Measurements from ENCODE around the gene NUP107. TPM values are rescaled to one million over a fixed set of nuclear protein-coding genes. Genes with fewer than 3 reads are reported as not detected.

NUP107 gene
- total and polyA plus RNA-seq, 2 donors (not counting 1 experiment from before 2014, with no cell fraction given): 23.2 to 77.3 TPM

DNA sequence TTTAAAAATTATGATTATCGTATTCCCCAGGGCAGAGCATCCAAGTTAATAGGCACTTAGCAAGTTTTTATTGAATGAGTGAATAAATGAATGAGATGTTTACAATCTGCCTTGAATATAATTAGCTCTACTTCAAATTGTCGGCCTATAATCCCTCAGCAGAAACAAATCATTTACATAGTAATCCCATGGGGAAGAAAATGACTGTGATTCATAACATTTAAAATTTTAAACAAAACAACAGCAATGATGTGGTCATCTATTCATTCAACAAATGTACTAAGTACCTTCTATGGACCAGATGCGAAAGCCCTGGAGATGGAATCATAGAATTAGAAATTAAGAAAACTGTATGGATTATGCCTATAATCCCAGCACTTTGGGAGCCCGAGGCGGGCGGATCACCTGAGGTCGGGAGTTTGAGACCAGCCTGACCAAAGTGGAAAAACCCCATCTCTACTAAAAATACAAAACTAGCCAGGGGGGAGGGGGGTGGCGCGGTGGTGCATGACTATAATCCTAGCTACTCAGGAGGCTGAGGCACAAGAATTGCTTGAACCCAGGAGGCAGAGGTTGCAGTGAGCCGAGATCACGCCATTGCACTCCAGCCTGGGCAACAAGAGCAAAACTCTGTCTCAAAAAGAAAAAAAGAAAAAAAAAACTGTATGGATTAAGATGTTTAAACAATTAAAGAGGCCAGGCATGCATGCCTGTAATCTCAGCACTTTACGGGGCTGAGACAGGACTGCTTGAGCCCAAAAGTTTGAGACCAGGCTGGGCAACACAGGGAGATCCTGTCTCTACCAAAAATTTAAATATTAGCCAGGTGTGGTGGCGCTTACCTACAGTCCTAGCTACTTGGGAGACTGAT is 103.5 kb downstream of the NUP107 start:
- no peaks in the 10 kb centered on the region for H3K27me3 ChIP-seq (replicated peaks in 1 of 4; ENCODE audit: control extremely low read depth in 1 of 4, control insufficient read depth in 3 of 4, insufficient read depth in 4 of 4, low read length in 3 of 4)
- H3K4me3 Mint-ChIP-seq: no peak overlapping the region
- H3K9me3 Mint-ChIP-seq (ENCODE audit: insufficient read depth): no peaks in the 10 kb centered on the region
- H3K36me3 ChIP-seq (replicated peaks in 1 of 2; ENCODE audit: control extremely low read depth in 1 of 2, control insufficient read depth in 1 of 2, extremely low read depth in 1 of 2, insufficient read depth in 2 of 2, low read length in 1 of 2): no peaks in the 10 kb centered on the region
- no peak overlapping the region for H3K27ac Mint-ChIP-seq
- no peak overlapping the region for H3K4me3 ChIP-seq (ENCODE audit: control extremely low read depth in 1 of 5, extremely low read depth in 1 of 5, insufficient read depth in 1 of 5, low read depth in 2 of 5, low read length in 4 of 5)
- H3K9me3 ChIP-seq (ENCODE audit: control extremely low read depth in 1 of 3, control insufficient read depth in 2 of 3, insufficient read depth in 1 of 3, low read length in 2 of 3): no peaks in the 10 kb centered on the region
- H2AFZ ChIP-seq (ENCODE audit: insufficient read depth, low read depth, low read length, poor library complexity, severe bottlenecking): no peak overlapping the region
- no peak for TF ChIP-seq EZH2 (IDR thresholded peaks at IDR 0.05; ENCODE audit: borderline replicate concordance, insufficient read depth, low read depth, low read length, poor library complexity, severe bottlenecking)
- no peak for TF ChIP-seq CTCF (IDR thresholded peaks at IDR 0.05)
- WGBS (ENCODE audit: insufficient coverage): 97% methylated on average over 3 of the region's 13 CpGs
- ChIA-PET POLR2A (interaction anchor here (0.7 kb wide), 1 partner anchor 24 kb away, joined by 10 read pairs; no protein-coding TSS in a partner anchor), CTCF (no interaction called here)
- H4K20me1 ChIP-seq (ENCODE audit: control insufficient read depth, insufficient read depth, low read length, poor library complexity, severe bottlenecking): no peaks in the 10 kb centered on the region
- H3K27ac ChIP-seq (ENCODE audit: low read length in 2 of 2): no peak overlapping the region
- peaks cover 9 to 12% of the 10 kb centered on the region in 2 donors for H3K4me1 ChIP-seq (ENCODE audit: control insufficient read depth in 2 of 2, insufficient read depth in 2 of 2, low read length in 2 of 2)
- no peak overlapping the region for H3K9ac ChIP-seq (ENCODE audit: low read length)
- H3K27me3 Mint-ChIP-seq: no peaks in the 10 kb centered on the region
- ATAC-seq (ENCODE audit: low read depth) (no peak), DNase-seq (no peak)
- H3K79me2 ChIP-seq (ENCODE audit: control insufficient read depth, insufficient read depth, low read length): no peaks in the 10 kb centered on the region
- no peak overlapping the region for H3K4me2 ChIP-seq (replicated peaks; ENCODE audit: low read depth, low read length, poor library complexity, severe bottlenecking)
- H3K4me1 Mint-ChIP-seq: peaks cover 14% of the 10 kb centered on the region
- intact Hi-C loops (cut with micrococcal nuclease): no loop called here

DNA sequence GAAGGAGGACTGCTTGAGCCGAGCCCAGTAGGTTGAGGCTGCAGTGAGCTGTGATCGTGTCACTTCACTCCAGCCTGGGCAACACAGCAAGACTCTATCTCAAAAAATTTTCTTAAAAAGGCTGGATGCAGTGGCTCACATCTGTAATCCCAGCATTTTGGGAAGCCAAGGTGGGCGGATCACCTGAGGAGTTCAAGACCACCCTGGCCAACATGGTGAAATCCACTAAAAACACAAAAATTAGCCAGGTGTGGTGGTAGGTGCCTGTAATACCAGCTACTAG is 104.1 kb downstream of the NUP107 start:
- H3K4me1 Mint-ChIP-seq: peaks cover 13% of the 10 kb centered on the region
- Histone ChIP-seq H3K4me3 (ENCODE audit: control extremely low read depth in 1 of 5, extremely low read depth in 1 of 5, insufficient read depth in 1 of 5, low read depth in 2 of 5, low read length in 4 of 5) (no peak overlapping the region), H3K36me3 (replicated peaks in 1 of 2; ENCODE audit: control extremely low read depth in 1 of 2, control insufficient read depth in 1 of 2, extremely low read depth in 1 of 2, insufficient read depth in 2 of 2, low read length in 1 of 2) (no peaks in the 10 kb centered on the region), H3K9ac (ENCODE audit: low read length) (no peak overlapping the region), H3K4me2 (replicated peaks; ENCODE audit: low read depth, low read length, poor library complexity, severe bottlenecking) (no peak overlapping the region), H3K27me3 (replicated peaks in 1 of 4; ENCODE audit: control extremely low read depth in 1 of 4, control insufficient read depth in 3 of 4, insufficient read depth in 4 of 4, low read length in 3 of 4) (no peaks in the 10 kb centered on the region), H2AFZ (ENCODE audit: insufficient read depth, low read depth, low read length, poor library complexity, severe bottlenecking) (no peak overlapping the region), H3K27ac (ENCODE audit: low read length in 2 of 2) (no peak overlapping the region), H4K20me1 (ENCODE audit: control insufficient read depth, insufficient read depth, low read length, poor library complexity, severe bottlenecking) (no peaks in the 10 kb centered on the region), H3K9me3 (ENCODE audit: control extremely low read depth in 1 of 3, control insufficient read depth in 2 of 3, insufficient read depth in 1 of 3, low read length in 2 of 3) (no peaks in the 10 kb centered on the region), H3K4me1 (ENCODE audit: control insufficient read depth in 2 of 2, insufficient read depth in 2 of 2, low read length in 2 of 2) (peaks cover 9 to 12% of the 10 kb centered on the region in 2 donors), H3K79me2 (ENCODE audit: control insufficient read depth, insufficient read depth, low read length) (no peaks in the 10 kb centered on the region)
- no peak for DNase-seq
- TF ChIP-seq EZH2 (IDR thresholded peaks at IDR 0.05; ENCODE audit: borderline replicate concordance, insufficient read depth, low read depth, low read length, poor library complexity, severe bottlenecking): no peak
- TF ChIP-seq CTCF (IDR thresholded peaks at IDR 0.05): no peak
- intact Hi-C loops (cut with micrococcal nuclease): no loop called here
- H3K4me3 Mint-ChIP-seq: no peak overlapping the region
- WGBS (ENCODE audit: insufficient coverage): 90% methylated on average over 2 of the region's 3 CpGs
- no peaks in the 10 kb centered on the region for H3K9me3 Mint-ChIP-seq (ENCODE audit: insufficient read depth)
- CTCF ChIA-PET: no interaction called here
- ATAC-seq (ENCODE audit: low read depth): no peak
- H3K27me3 Mint-ChIP-seq: no peaks in the 10 kb centered on the region
- no peak overlapping the region for H3K27ac Mint-ChIP-seq
- POLR2A ChIA-PET: no interaction called here
